ENCODE data around the gene TRIM25. TPM values are rescaled to one million over a fixed set of nuclear protein-coding genes. Genes with fewer than 3 reads are reported as not detected.

The TRIM25 gene
- total and polyA plus RNA-seq, 2 of the 8 experiments (the other 6 are each of a cell fraction or from before 2014, with no cell fraction given) = 16.6 to 38.9 TPM

DNA sequence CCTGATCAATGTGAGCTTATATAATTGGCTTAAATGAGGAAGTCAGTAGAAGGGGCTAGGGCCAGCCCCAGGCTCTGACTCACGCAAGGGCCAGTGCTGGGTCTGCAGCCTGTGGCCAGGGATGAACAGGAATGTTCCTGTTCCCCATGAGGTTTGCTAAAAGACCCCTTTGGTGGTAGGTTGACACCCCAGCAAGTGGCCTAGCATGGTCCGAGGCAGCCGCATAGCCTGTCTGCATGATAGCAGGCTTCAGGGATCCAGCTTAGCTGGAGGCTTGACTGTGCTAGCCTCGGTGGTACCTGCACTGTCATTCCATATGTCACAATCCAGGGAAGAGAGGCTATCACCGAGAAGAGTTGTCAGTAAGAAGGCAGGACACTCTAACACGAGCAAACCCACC, 23.5 kb downstream of the TRIM25 start:
- no peak overlapping the region; a peak in 1 of 7 replicates for H3K9ac ChIP-seq (replicated peaks in 1 of 4; ENCODE audit: extremely low read depth in 1 of 4, low read depth in 3 of 4, low read length in 3 of 4)
- ChIA-PET CTCF (ENCODE audit: partially characterized antibody) (interaction anchor here (0.6 to 5.9 kb wide), 18 partner anchors 9 to 583 kb away, joined by 3 to 55 read pairs (median 6); partner anchors contain the start of genes DGKE and TRIM25), POLR2A (ENCODE audit: partially characterized antibody) (interaction anchor here (1.4 to 1.6 kb wide), 3 partner anchors 11 to 20 kb away, joined by 3 to 6 read pairs (median 5); no protein-coding TSS in a partner anchor)
- H3K9me3 ChIP-seq (ENCODE audit: insufficient read depth in 2 of 2, low read depth in 1 of 2, low read length in 1 of 2) = peaks cover 13 to 16% of the 10 kb centered on the region in 2 experiments
- H4K20me1 ChIP-seq (replicated peaks in 1 of 2; ENCODE audit: control insufficient read depth in 1 of 2, insufficient read depth in 2 of 2, low read length in 2 of 2) = peaks cover 0 to 2% of the 10 kb centered on the region in 2 experiments
- no peak for DNase-seq (ENCODE audit: low read depth in 1 of 2, low spot score in 2 of 2)
- peaks cover 6% of the 10 kb centered on the region; the same call in 1 of the 2 replicates for H3K23me2 ChIP-seq (ENCODE audit: low read depth, low read length)
- no peak overlapping the region for H2BK12ac ChIP-seq (ENCODE audit: low read depth, low read length)
- H3K14ac ChIP-seq (ENCODE audit: insufficient read length) = no peak overlapping the region
- TF ChIP-seq SRF (IDR thresholded peaks at IDR 0.05; ENCODE audit: low read depth, low read length) (no peak), ZNF274 (IDR thresholded peaks at IDR 0.05; ENCODE audit: borderline replicate concordance, extremely low read depth, low read length) (no peak), EZH2 (IDR thresholded peaks at IDR 0.05; ENCODE audit: low read depth, low read length, severe bottlenecking) (no peak)
- TF ChIP-seq, protein P1, sequence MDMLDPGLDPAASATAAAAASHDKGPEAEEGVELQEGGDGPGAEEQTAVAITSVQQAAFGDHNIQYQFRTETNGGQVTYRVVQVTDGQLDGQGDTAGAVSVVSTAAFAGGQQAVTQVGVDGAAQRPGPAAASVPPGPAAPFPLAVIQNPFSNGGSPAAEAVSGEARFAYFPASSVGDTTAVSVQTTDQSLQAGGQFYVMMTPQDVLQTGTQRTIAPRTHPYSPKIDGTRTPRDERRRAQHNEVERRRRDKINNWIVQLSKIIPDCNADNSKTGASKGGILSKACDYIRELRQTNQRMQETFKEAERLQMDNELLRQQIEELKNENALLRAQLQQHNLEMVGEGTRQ (IDR thresholded peaks at IDR 0.05; ENCODE audit: low read length) = no peak
- H2BK5ac ChIP-seq (ENCODE audit: low read depth, low read length) = no peak overlapping the region
- no peak overlapping the region for H2BK15ac ChIP-seq (ENCODE audit: low read length)
- no peak overlapping the region for H3K4me2 ChIP-seq (ENCODE audit: insufficient read depth in 1 of 2, low read depth in 2 of 2, low read length in 2 of 2)
- H3K27me3 ChIP-seq (replicated peaks in 1 of 4; ENCODE audit: control insufficient read depth in 3 of 4, extremely low read depth in 1 of 4, insufficient read depth in 3 of 4, low read length in 3 of 4) = no peaks in the 10 kb centered on the region; a peak in 1 of 7 replicates
- no peak overlapping the region for H3K18ac ChIP-seq (ENCODE audit: extremely low read depth, low read length)
- H3K56ac ChIP-seq (replicated peaks; ENCODE audit: insufficient read length, low read depth, low read length) = no peak overlapping the region
- WGBS, 2 experiments (ENCODE audit: extremely low coverage in 1 of 2, insufficient coverage in 1 of 2, insufficient read length in 1 of 2, insufficient replicate concordance in 2 of 2, low coverage in 1 of 2, low lambda C conversion rate in 2 of 2, missing lambda C conversion rate in 1 of 2) = 83% methylated on average over 6 of the region's 6 CpGs; no CpG with 5 or more reads in 1 of the 2 experiments
- peaks cover 0 to 4% (median under 1%) of the 10 kb centered on the region in 4 experiments; a peak in 3 of 7 replicates for H3K4me1 ChIP-seq (replicated peaks in 1 of 4; ENCODE audit: control insufficient read depth in 3 of 4, insufficient read depth in 4 of 4, low read length in 3 of 4)
- FAIRE-seq = no peak
- no peak overlapping the region for H2BK20ac ChIP-seq (ENCODE audit: low read length)
- peaks cover 3 to 28% (median 16%) of the 10 kb centered on the region in 4 experiments; a peak in 5 of 8 replicates for H3K36me3 ChIP-seq (ENCODE audit: control insufficient read depth in 2 of 4, insufficient read depth in 4 of 4, low read length in 3 of 4)
- no peak overlapping the region for H3K27ac ChIP-seq (ENCODE audit: low read depth, low read length)
- no peak overlapping the region for H2AFZ ChIP-seq (ENCODE audit: low read length)
- H3K4ac ChIP-seq (replicated peaks; ENCODE audit: insufficient read length, low read depth, low read length) = no peak overlapping the region
- no peaks in the 10 kb centered on the region; the same call in 1 of the 2 replicates for H3K79me1 ChIP-seq (ENCODE audit: low read depth, low read length)
- peak overlapping the region; percentile 58; the same call in 1 of the 2 replicates for H4K8ac ChIP-seq (ENCODE audit: extremely low read depth, insufficient read depth, low read length)
- no peak overlapping the region for H4K5ac ChIP-seq (ENCODE audit: insufficient read length, low read depth, low read length)
- no peak overlapping the region for H2AK5ac ChIP-seq (ENCODE audit: low read depth, low read length)
- no peak overlapping the region for H3K23ac ChIP-seq (ENCODE audit: insufficient read length)
- no peak overlapping the region for H4K91ac ChIP-seq (replicated peaks; ENCODE audit: insufficient read length, low read length)
- no peaks in the 10 kb centered on the region for H3K79me2 ChIP-seq (ENCODE audit: control insufficient read depth in 1 of 2, insufficient read depth in 2 of 2, low read length in 2 of 2)
- H2BK120ac ChIP-seq (replicated peaks; ENCODE audit: low read depth, low read length) = no peak overlapping the region
- no peak overlapping the region for H3K4me3 ChIP-seq (ENCODE audit: extremely low read depth in 1 of 4, insufficient read depth in 2 of 4, low read depth in 3 of 4, low read length in 4 of 4)

Measured in H1 (cell line).